Panc1 (cell line): ENCODE measurements around the gene PRR5L. TPM values are rescaled to one million over a fixed set of nuclear protein-coding genes. Genes with fewer than 3 reads are reported as not detected.

ENCODE experiments used
- ATAC-seq: fragments of 200-7000 bp; cut with Tn5 transposase; 2 replicates; pipeline ENCODE4 v1.9.1; 2020; ENCODE audit warnings: mild to moderate bottlenecking, moderate library complexity
- BruUV-seq: library from RNA; stranded (reverse); fragments of 400-500 nt; replicated peaks from 2 replicates; lab custom pipeline; 2021; lab: Mats Ljungman, UMichigan
- CTCF ChIA-PET: fragments of 300-600 bp; sonication (Branson Sonifier 250); formaldehyde crosslinking; loops from one replicate; lab custom pipeline; 2022; ENCODE audit warnings: antibody characterized with exemption; lab: Charles Lee
- POLR2A ChIA-PET: fragments of 300-600 bp; sonication (Branson Sonifier 250); formaldehyde crosslinking; loops from one replicate; lab custom pipeline; 2022; ENCODE audit warnings: antibody characterized with exemption; lab: Charles Lee
- DNase-seq: peaks from one replicate; pipeline ENCODE4 v3.0.0-alpha.2; 2010; ENCODE audit warnings: low read depth, low spot score
- H3K27ac ChIP-seq: 2 replicates; pipeline ENCODE4 v1.5.1; 2011; ENCODE audit warnings: mild to moderate bottlenecking, low read length, inconsistent platforms
- H3K27me3 ChIP-seq: fragments of 200-500 bp; sonication (Bioruptor generic); 2 replicates; pipeline ENCODE4 v1.6.0; 2014; ENCODE audit warnings: low read length, inconsistent platforms; ENCODE audit not compliant: control insufficient read depth, insufficient read depth
- H3K36me3 ChIP-seq: fragments of 200-500 bp; sonication (Bioruptor generic); 2 replicates; pipeline ENCODE4 v1.5.1; 2014; ENCODE audit warnings: inconsistent platforms, mild to moderate bottlenecking, low read length, moderate library complexity; ENCODE audit not compliant: control insufficient read depth, insufficient read depth
- H3K4me1 ChIP-seq: 2 replicates; pipeline ENCODE4 v1.5.1; 2011; ENCODE audit warnings: inconsistent platforms, mild to moderate bottlenecking, low read length, moderate library complexity; ENCODE audit not compliant: control insufficient read depth, insufficient read depth
- H3K4me3 ChIP-seq, 2 experiments: 2 replicates each; pipeline ENCODE4 v1.5.1; 2011 to 2012; ENCODE audit warnings: low read depth in 2 of 2, low read length in 2 of 2, mild to moderate bottlenecking in 2 of 2, inconsistent platforms in 1 of 2, moderate library complexity in 1 of 2
- H3K9me3 ChIP-seq: fragments of 200-500 bp; sonication (Bioruptor generic); 2 replicates; pipeline ENCODE4 v1.5.1; 2014; ENCODE audit warnings: low read depth, mild to moderate bottlenecking, inconsistent platforms, low read length, moderate library complexity; ENCODE audit not compliant: control insufficient read depth, insufficient read depth
- POLR2AphosphoS5 ChIP-seq: IDR thresholded peaks from 2 replicates; pipeline ENCODE4 v1.6.1; 2012; ENCODE audit warnings: mild to moderate bottlenecking, low read depth, low read length, moderate library complexity
- SIN3A ChIP-seq: IDR thresholded peaks from 2 replicates; pipeline ENCODE4 v1.6.1; 2012; ENCODE audit warnings: low read depth, mild to moderate bottlenecking, low read length, moderate library complexity, borderline replicate concordance; ENCODE audit not compliant: insufficient read depth
- TCF7L2 ChIP-seq: IDR thresholded peaks from 2 replicates; pipeline ENCODE4 v1.6.1; 2011; ENCODE audit warnings: mild to moderate bottlenecking, low read depth, low read length, inconsistent platforms
- in situ Hi-C: cut with HindIII; loops from 2 replicates; pipeline ENCODE4 v1.10.0; 2016; ENCODE audit warnings: low sequenced_read_pairs, low pct_unique_long_range_greater_than_20kb
- intact Hi-C: fragments of 100-400 bp; cut with micrococcal nuclease; formaldehyde crosslinking; loops from one replicate; pipeline ENCODE4 v1.10.0; 2022; ENCODE audit not compliant: unreplicated experiment
- total RNA-seq: library from RNA; stranded (reverse); gene quantifications from one replicate; pipeline ENCODE4 v1.2.1, GENCODE V29; 2021; ENCODE audit not compliant: unreplicated experiment
- TF ChIP-seq, protein P1 (sequence below): fragments of 450-650 bp; IDR thresholded peaks from 2 replicates; pipeline ENCODE4 v1.5.1; 2017; ENCODE audit warnings: mild to moderate bottlenecking
- TF ChIP-seq, protein P2 (sequence below), 2 experiments: IDR thresholded peaks; 2 replicates each; pipeline ENCODE4 v1.6.1; 2011 to 2012; ENCODE audit warnings: low read depth in 2 of 2, control low read depth in 1 of 2, low read length in 1 of 2, mild to moderate bottlenecking in 1 of 2, moderate library complexity in 1 of 2; ENCODE audit not compliant: insufficient read depth in 1 of 2

Gene PRR5L
- total RNA-seq, 1 experiment from 2014 or later: 0.36 TPM

- ATAC-seq (no peak), DNase-seq (no peak)
- no peaks in the 10 kb centered on the region for H3K4me1 ChIP-seq
- intact Hi-C loops (no loop called here), in situ Hi-C loops (no loop called here)
- no peaks in the 10 kb centered on the region for H3K27me3 ChIP-seq
- TF ChIP-seq, protein P1, sequence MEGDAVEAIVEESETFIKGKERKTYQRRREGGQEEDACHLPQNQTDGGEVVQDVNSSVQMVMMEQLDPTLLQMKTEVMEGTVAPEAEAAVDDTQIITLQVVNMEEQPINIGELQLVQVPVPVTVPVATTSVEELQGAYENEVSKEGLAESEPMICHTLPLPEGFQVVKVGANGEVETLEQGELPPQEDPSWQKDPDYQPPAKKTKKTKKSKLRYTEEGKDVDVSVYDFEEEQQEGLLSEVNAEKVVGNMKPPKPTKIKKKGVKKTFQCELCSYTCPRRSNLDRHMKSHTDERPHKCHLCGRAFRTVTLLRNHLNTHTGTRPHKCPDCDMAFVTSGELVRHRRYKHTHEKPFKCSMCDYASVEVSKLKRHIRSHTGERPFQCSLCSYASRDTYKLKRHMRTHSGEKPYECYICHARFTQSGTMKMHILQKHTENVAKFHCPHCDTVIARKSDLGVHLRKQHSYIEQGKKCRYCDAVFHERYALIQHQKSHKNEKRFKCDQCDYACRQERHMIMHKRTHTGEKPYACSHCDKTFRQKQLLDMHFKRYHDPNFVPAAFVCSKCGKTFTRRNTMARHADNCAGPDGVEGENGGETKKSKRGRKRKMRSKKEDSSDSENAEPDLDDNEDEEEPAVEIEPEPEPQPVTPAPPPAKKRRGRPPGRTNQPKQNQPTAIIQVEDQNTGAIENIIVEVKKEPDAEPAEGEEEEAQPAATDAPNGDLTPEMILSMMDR: no peak
- TF ChIP-seq SIN3A (no peak), TCF7L2 (no peak), POLR2AphosphoS5 (no peak)
- TF ChIP-seq, protein P2, sequence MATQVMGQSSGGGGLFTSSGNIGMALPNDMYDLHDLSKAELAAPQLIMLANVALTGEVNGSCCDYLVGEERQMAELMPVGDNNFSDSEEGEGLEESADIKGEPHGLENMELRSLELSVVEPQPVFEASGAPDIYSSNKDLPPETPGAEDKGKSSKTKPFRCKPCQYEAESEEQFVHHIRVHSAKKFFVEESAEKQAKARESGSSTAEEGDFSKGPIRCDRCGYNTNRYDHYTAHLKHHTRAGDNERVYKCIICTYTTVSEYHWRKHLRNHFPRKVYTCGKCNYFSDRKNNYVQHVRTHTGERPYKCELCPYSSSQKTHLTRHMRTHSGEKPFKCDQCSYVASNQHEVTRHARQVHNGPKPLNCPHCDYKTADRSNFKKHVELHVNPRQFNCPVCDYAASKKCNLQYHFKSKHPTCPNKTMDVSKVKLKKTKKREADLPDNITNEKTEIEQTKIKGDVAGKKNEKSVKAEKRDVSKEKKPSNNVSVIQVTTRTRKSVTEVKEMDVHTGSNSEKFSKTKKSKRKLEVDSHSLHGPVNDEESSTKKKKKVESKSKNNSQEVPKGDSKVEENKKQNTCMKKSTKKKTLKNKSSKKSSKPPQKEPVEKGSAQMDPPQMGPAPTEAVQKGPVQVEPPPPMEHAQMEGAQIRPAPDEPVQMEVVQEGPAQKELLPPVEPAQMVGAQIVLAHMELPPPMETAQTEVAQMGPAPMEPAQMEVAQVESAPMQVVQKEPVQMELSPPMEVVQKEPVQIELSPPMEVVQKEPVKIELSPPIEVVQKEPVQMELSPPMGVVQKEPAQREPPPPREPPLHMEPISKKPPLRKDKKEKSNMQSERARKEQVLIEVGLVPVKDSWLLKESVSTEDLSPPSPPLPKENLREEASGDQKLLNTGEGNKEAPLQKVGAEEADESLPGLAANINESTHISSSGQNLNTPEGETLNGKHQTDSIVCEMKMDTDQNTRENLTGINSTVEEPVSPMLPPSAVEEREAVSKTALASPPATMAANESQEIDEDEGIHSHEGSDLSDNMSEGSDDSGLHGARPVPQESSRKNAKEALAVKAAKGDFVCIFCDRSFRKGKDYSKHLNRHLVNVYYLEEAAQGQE (IDR thresholded peaks at IDR 0.05; ENCODE audit: insufficient read depth in 1 of 2, low read depth in 2 of 2, low read length in 1 of 2): no peak
- ChIA-PET CTCF (no interaction called here), POLR2A (no interaction called here)
- H3K27ac ChIP-seq: no peak overlapping the region
- H3K4me3 ChIP-seq: no peak overlapping the region
- no peaks in the 10 kb centered on the region for H3K9me3 ChIP-seq
- H3K36me3 ChIP-seq: peaks cover 4% of the 10 kb centered on the region; the same call in 1 of the 2 replicates
- no TSS peak for BruUV-seq
Observed at GRCh38 chr11:36485298-36486002, 189.4 kb downstream of the PRR5L start.

DNA sequence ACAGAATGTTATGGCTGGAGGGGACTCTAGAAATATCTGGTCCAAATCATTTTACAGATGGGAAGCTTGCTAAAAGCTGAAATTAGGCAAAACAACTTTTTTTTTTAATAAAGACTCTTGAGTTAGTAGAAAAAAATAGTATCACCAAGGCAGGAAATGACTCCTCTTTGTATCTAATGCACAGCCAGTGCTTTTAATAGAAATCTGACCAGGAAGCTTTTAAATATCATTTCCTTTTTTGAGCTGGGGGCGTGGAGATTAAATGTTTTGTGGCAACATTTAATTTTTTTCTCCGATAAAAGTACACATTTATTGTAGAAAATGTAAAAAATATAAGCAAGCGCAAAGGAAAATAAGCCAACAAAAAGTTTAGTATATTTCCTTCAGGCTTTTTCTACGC, 191.5 kb downstream of the PRR5L start:
- no peak for ATAC-seq
- BruUV-seq: no TSS peak
- Histone ChIP-seq H3K27me3 (no peaks in the 10 kb centered on the region), H3K4me1 (no peaks in the 10 kb centered on the region), H3K27ac (no peak overlapping the region), H3K9me3 (no peaks in the 10 kb centered on the region), H3K36me3 (peaks cover 7% of the 10 kb centered on the region), H3K4me3 (no peak overlapping the region)
- POLR2A ChIA-PET: interaction anchor here (0.8 kb wide), 1 partner anchor 14 kb away, joined by 8 read pairs; no protein-coding TSS in a partner anchor
- DNase-seq: no peak
- in situ Hi-C loops (no loop called here), intact Hi-C loops (no loop called here)
- CTCF ChIA-PET: no interaction called here
- no peak for TF ChIP-seq POLR2AphosphoS5

- DNase-seq (no peak), ATAC-seq (no peak)
- Histone ChIP-seq H3K9me3 (no peaks in the 10 kb centered on the region), H3K27me3 (no peaks in the 10 kb centered on the region), H3K36me3 (peaks cover 7% of the 10 kb centered on the region), H3K4me1 (no peaks in the 10 kb centered on the region), H3K4me3 (no peak overlapping the region), H3K27ac (no peak overlapping the region)
- TF ChIP-seq, protein P1: no peak
- TF ChIP-seq SIN3A: no peak
- no peak for TF ChIP-seq POLR2AphosphoS5
- no peak for TF ChIP-seq TCF7L2
- TF ChIP-seq, protein P2 (IDR thresholded peaks at IDR 0.05; ENCODE audit: insufficient read depth in 1 of 2, low read depth in 2 of 2, low read length in 1 of 2): no peak
- BruUV-seq: no TSS peak
- intact Hi-C loops: no loop called here
- ChIA-PET CTCF (no interaction called here), POLR2A (interaction anchor here (0.8 kb wide), 1 partner anchor 13 kb away, joined by 8 read pairs; no protein-coding TSS in a partner anchor)
- in situ Hi-C loops: no loop called here
Observed at GRCh38 chr11:36488096-36488495, 192.0 kb downstream of the PRR5L start.
